CD4-positive, alpha-beta T cell treated with Interleukin-21 for 1 hour (primary cell): ENCODE results near the gene GRHL1.

Source experiments
- DNase-seq: peaks from one replicate; pipeline ENCODE4 v3.0.0-alpha.2; 2020

GRHL1 gene

GRCh38 chr2:9949992-9950520 is 1.4 kb upstream of the GRHL1 start:
- DNase-seq, result no peak

- peak; percentile 65 for DNase-seq
These were observed 797 bp upstream of the GRHL1 start for GRCh38 chr2:9950521-9951271.

GRCh38 chr2:9951272-9951521 is 296 bp upstream of the GRHL1 start:
- no peak for DNase-seq

GRCh38 chr2:9952286-9952737 is 819 bp downstream of the GRHL1 start:
- DNase-seq, result no peak

GRCh38 chr2:9952856-9953503 is 1.5 kb downstream of the GRHL1 start:
- no peak for DNase-seq

- no peak for DNase-seq
These were observed 2.6 kb downstream of the GRHL1 start for GRCh38 chr2:9954136-9954535.

GRCh38 chr2:9958057-9958456 is 6.6 kb downstream of the GRHL1 start:
- DNase-seq, result no peak

- DNase-seq, result no peak
These were observed 7.8 kb downstream of the GRHL1 start for GRCh38 chr2:9959262-9959661.

GRCh38 chr2:9961013-9961412 is 9.5 kb downstream of the GRHL1 start:
- DNase-seq, result no peak

- no peak for DNase-seq
These were observed 13.0 kb downstream of the GRHL1 start for GRCh38 chr2:9964334-9964980.

GRCh38 chr2:9965119-9965822 is 13.8 kb downstream of the GRHL1 start:
- peak; percentile 30 for DNase-seq

GRCh38 chr2:9966491-9967022 is 15.1 kb downstream of the GRHL1 start:
- DNase-seq, result no peak

GRCh38 chr2:9967053-9967775 is 15.7 kb downstream of the GRHL1 start:
- no peak for DNase-seq

GRCh38 chr2:9968553-9969497 is 17.3 kb downstream of the GRHL1 start:
- no peak for DNase-seq

- DNase-seq, result no peak
These were observed 18.9 kb downstream of the GRHL1 start for GRCh38 chr2:9970200-9971044.

GRCh38 chr2:9971105-9971818 is 19.8 kb downstream of the GRHL1 start:
- DNase-seq, result no peak

GRCh38 chr2:9971890-9972289 is 20.4 kb downstream of the GRHL1 start:
- no peak for DNase-seq

- DNase-seq, result no peak
These were observed 21.4 kb downstream of the GRHL1 start for GRCh38 chr2:9972621-9973479.

- no peak for DNase-seq
These were observed 22.2 kb downstream of the GRHL1 start for GRCh38 chr2:9973690-9974089.
